ENCODE measurements around the gene ZP1.

GRCh38 chr11:60825790-60826189 lies 41.6 kb upstream of the ZP1 start:
- TF ChIP-seq CTCF (IDR thresholded peaks at IDR 0.05), result no peak
- no peak for TF ChIP-seq POLR2A (IDR thresholded peaks at IDR 0.05)

Data from Peyer's patch (tissue), 4 donors.